IPS-NIHi11 (cell line): Measurements from ENCODE around the gene ZNF396.
A peak's percentile ranks its signal among the peaks of the same experiment; 100 is the strongest.

ENCODE experiments used
- DNase-seq: peaks from one replicate; pipeline ENCODE4 v3.0.0; 2012; ENCODE audit warnings: mixed read lengths, low spot score

Gene ZNF396

GRCh38 chr18:35335866-35336265 lies 41.3 kb downstream of the ZNF396 start:
- no peak for DNase-seq

GRCh38 chr18:35334821-35335220 lies 42.3 kb downstream of the ZNF396 start:
- no peak for DNase-seq

DNA sequence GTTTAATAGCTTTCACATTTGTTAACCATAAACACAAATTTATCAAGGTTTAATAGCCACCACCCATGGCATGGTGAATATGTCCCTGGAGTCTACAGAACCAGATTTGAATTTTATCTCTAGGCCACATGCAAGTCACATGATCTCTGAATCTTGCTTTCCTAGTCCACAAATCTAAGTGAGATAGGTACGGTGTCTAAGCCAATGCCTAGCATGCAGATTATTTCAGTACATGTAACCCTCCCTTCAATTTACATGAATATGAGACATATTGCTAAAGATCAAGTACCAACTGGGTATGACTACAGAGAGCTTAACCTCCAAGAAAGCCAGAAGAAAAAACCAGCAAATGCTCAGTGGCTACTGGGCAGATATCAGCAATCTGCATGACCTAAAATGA lies 42.9 kb downstream of the ZNF396 start:
- no peak for DNase-seq

- no peak for DNase-seq
Observed at GRCh38 chr18:35331367-35332087, 45.6 kb downstream of the ZNF396 start.

- DNase-seq, result no peak
Observed at GRCh38 chr18:35328868-35329267, 48.3 kb downstream of the ZNF396 start.

GRCh38 chr18:35326695-35327387 lies 50.3 kb downstream of the ZNF396 start:
- DNase-seq, result no peak

DNA sequence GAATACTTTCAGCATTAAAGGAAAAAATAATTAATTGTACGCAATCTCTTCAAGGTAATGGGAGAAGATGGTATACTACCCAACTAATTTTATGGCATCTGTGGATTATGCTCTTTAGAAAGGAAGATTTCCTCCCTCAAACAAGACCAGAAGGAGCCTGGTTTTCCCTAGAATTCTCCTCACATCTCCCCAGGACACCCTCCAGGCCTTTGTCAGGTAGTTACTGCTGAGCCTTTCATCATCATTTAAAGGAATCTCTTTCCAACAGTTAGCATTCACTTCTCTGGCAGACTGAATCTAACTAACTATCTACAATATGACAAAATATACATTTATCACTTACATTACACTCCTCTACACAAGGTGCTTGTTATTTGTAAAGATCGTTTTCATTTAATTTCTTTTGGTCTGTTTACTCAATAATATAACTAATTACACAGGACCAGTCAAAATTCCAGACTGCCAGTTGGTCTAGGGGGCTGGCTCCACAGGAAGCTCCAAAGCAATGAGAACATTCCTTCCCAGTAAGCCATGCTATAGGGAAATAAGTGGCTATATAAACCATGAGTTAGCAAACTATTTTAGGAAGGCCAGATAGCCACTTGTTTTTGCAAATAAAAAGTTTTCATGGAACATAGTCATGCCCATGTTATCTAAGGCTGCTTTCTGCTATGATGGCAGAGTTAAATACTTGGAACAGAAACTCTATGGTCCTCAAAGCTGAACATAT lies 52.0 kb downstream of the ZNF396 start:
- DNase-seq, result peak; percentile 20

DNA sequence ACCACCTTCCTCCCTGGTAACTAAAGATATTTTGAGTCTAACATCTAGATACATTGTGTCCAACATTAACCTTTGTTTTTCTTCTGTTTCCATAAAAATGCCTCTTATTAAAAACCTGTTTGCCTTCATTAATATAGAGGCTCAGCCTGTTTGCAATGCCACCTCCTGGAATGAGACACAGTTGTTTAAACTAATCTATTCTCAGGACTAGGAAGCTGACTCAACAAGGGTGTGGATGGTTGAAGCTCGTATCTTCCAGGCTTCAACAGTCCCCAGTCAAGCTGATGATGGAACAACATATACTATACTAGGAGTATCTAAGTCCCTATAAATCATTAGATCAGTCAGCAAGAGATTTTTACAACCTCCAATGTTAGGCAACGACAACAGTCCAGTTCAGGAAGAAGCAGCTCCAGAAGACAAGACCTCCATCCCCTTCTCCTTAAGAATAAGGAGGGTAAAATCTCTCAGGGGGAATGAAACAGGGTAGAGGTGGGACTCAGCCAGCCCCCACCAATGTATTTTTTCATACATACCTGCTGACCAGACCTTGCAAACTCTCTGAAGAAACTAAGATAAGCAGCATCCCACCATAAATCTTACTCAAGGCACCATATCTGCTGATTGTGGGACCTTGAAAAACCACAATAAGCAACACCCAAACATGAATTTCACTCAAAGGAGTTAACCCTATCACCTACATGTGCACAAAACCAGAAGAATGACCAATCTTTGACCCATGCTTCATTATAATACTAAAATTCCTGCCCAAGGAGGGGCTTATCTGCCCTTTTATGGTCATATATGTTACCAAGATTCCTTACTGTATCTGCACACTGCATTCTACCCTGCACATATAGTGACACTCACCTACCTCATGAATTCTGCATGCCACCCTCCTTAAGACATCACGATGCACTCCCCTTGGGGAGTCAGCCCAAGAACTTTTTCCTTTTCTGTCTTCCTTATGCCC lies 54.4 kb downstream of the ZNF396 start:
- no peak for DNase-seq
